HepG2 (cell line): ENCODE data around the gene AGRP. TPM values are rescaled to one million over a fixed set of nuclear protein-coding genes. Genes with fewer than 3 reads are reported as not detected.

Experiments
- AGO1 ChIP-seq: fragments of 200-400 bp; formaldehyde crosslinking; IDR thresholded peaks from 2 replicates; pipeline ENCODE4 v1.6.1; 2017; ENCODE audit warnings: mild to moderate bottlenecking, low read depth, low read length, moderate library complexity; ENCODE audit not compliant: poor library complexity, severe bottlenecking
- ATAD3A ChIP-seq: sonication (generic); formaldehyde crosslinking; IDR thresholded peaks from 2 replicates; pipeline ENCODE4 v1.4.0; 2020; ENCODE audit warnings: missing genetic modification reagents
- CREB3 ChIP-seq: sonication (generic); formaldehyde crosslinking; IDR thresholded peaks from 2 replicates; pipeline ENCODE4 v1.5.0; 2020; ENCODE audit warnings: missing genetic modification reagents
- ELF3 ChIP-seq: IDR thresholded peaks from 2 replicates; pipeline ENCODE4 v1.6.1; 2016; ENCODE audit warnings: missing genetic modification reagents, missing compliant biosample characterization
- MED8 ChIP-seq: sonication (generic); formaldehyde crosslinking; IDR thresholded peaks from 2 replicates; pipeline ENCODE4 v1.8.1; 2023; ENCODE audit warnings: mild to moderate bottlenecking, missing genetic modification reagents; ENCODE audit not compliant: insufficient replicate concordance
- NFE2 ChIP-seq: sonication (generic); formaldehyde crosslinking; IDR thresholded peaks from 2 replicates; pipeline ENCODE4 v1.4.0; 2020; ENCODE audit warnings: missing genetic modification reagents
- PRMT3 ChIP-seq: sonication (generic); formaldehyde crosslinking; IDR thresholded peaks from 2 replicates; pipeline ENCODE4 v1.8.1; 2022; ENCODE audit warnings: low read depth, mild to moderate bottlenecking, moderate library complexity, missing genetic modification reagents, borderline replicate concordance
- SPEN ChIP-seq: sonication (generic); formaldehyde crosslinking; IDR thresholded peaks from 2 replicates; pipeline ENCODE4 v1.5.1; 2020; ENCODE audit warnings: low read depth, mild to moderate bottlenecking, missing genetic modification reagents
- TCF7 ChIP-seq: sonication (generic); IDR thresholded peaks from 2 replicates; pipeline ENCODE4 v1.6.1; 2016; ENCODE audit warnings: antibody characterized with exemption, low read depth
- TOE1 ChIP-seq: sonication (generic); formaldehyde crosslinking; IDR thresholded peaks from 2 replicates; pipeline ENCODE4 v1.4.0; 2020; ENCODE audit warnings: mild to moderate bottlenecking, missing genetic modification reagents
- ZBTB3 ChIP-seq: sonication (generic); formaldehyde crosslinking; IDR thresholded peaks from 2 replicates; pipeline ENCODE4 v1.4.0; 2020; ENCODE audit warnings: low read depth, mild to moderate bottlenecking, moderate library complexity, missing genetic modification reagents, borderline replicate concordance
- ZBTB43 ChIP-seq: sonication (generic); formaldehyde crosslinking; conservative IDR thresholded peaks from 2 replicates; pipeline ENCODE4 v1.4.0; 2020; ENCODE audit warnings: missing genetic modification reagents
- ZNF256 ChIP-seq: sonication (generic); formaldehyde crosslinking; conservative IDR thresholded peaks from 2 replicates; pipeline ENCODE4 v1.4.0; 2020; ENCODE audit warnings: missing genetic modification reagents
- ZNF292 ChIP-seq: sonication (generic); formaldehyde crosslinking; IDR thresholded peaks from 2 replicates; pipeline ENCODE4 v1.8.1; 2022; ENCODE audit warnings: mild to moderate bottlenecking, low read depth, missing genetic modification reagents, borderline replicate concordance
- ZNF740 ChIP-seq: sonication (generic); formaldehyde crosslinking; IDR thresholded peaks from 2 replicates; pipeline ENCODE4 v1.4.0; 2020; ENCODE audit warnings: missing genetic modification reagents
- polyA plus RNA-seq, 8 experiments: library from polyadenylated mRNA; depleted of rRNA in 3 of 8; stranded (reverse) in 7 of 8; unstranded in 1 of 8; fragments of >200 nt; fragmentation: Illumina TruSeq in 4 of 8; extraction: Trizol in 4 of 8; gene quantifications; 2 replicates each; pipeline versions ENCODE4 v1.2.1 to v1.2.3, GENCODE V29; 2011 to 2016; ENCODE audit warnings: low read depth in 4 of 8, missing spikeins in 1 of 8, mixed read lengths in 1 of 8; ENCODE audit not compliant: insufficient read depth in 1 of 8
- total RNA-seq, 5 experiments: library from RNA; depleted of rRNA; stranded (reverse); fragments of >200 nt; fragmentation: Illumina TruSeq; extraction: Trizol; gene quantifications; 2 replicates each; pipeline ENCODE4 v1.2.3, GENCODE V29; 2016; ENCODE audit warnings: low read depth in 1 of 5
- TF ChIP-seq, protein P1 (sequence below): sonication (generic); formaldehyde crosslinking; IDR thresholded peaks from 2 replicates; pipeline ENCODE4 v1.5.0; 2020; ENCODE audit warnings: mild to moderate bottlenecking, missing genetic modification reagents
- TF ChIP-seq, protein P2 (sequence below): sonication (generic); formaldehyde crosslinking; IDR thresholded peaks from 2 replicates; pipeline ENCODE4 v1.8.1; 2023; ENCODE audit warnings: mild to moderate bottlenecking, missing genetic modification reagents
- TF ChIP-seq, protein P3 (sequence below): sonication (generic); formaldehyde crosslinking; conservative IDR thresholded peaks from 2 replicates; pipeline ENCODE4 v1.8.1; 2023; ENCODE audit warnings: missing genetic modification reagents

The AGRP gene
- total and polyA plus RNA-seq, 2 of the 13 experiments (the other 11 are each of a cell fraction or from before 2014, with no cell fraction given) = not detected

GRCh38 chr16:67480833-67481560 is 2.4 kb downstream of the AGRP start, which contains the start of gene ATP6V0D1 (continued):
- TF ChIP-seq, protein P1, sequence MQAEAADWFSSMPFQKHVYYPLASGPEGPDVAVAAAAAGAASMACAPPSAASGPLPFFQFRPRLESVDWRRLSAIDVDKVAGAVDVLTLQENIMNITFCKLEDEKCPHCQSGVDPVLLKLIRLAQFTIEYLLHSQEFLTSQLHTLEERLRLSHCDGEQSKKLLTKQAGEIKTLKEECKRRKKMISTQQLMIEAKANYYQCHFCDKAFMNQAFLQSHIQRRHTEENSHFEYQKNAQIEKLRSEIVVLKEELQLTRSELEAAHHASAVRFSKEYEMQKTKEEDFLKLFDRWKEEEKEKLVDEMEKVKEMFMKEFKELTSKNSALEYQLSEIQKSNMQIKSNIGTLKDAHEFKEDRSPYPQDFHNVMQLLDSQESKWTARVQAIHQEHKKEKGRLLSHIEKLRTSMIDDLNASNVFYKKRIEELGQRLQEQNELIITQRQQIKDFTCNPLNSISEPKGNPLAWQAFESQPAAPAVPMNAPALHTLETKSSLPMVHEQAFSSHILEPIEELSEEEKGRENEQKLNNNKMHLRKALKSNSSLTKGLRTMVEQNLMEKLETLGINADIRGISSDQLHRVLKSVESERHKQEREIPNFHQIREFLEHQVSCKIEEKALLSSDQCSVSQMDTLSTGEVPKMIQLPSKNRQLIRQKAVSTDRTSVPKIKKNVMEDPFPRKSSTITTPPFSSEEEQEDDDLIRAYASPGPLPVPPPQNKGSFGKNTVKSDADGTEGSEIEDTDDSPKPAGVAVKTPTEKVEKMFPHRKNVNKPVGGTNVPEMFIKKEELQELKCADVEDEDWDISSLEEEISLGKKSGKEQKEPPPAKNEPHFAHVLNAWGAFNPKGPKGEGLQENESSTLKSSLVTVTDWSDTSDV (CRISPR knock-in tag) = peak; percentile 66; the same call in 1 of the 2 replicates
- TF ChIP-seq PRMT3 (CRISPR knock-in tag) (no peak), ZNF740 (CRISPR knock-in tag) (peak; percentile 78), ZBTB3 (CRISPR knock-in tag) (no peak; the same call in 1 of the 2 replicates), AGO1 (peak; percentile 26), ZNF256 (CRISPR knock-in tag) (no peak), CREB3 (no peak), MED8 (CRISPR knock-in tag) (peak; percentile 58), ELF3 (peak; percentile 99), ZNF292 (CRISPR knock-in tag) (0 out of 2 replicates have a peak, but pooled peaks have one; percentile 41), TOE1 (peak; percentile 79; the same call in 1 of the 2 replicates), ZBTB43 (CRISPR knock-in tag) (no peak; the same call in 1 of the 2 replicates), NFE2 (CRISPR knock-in tag) (no peak), ATAD3A (CRISPR knock-in tag) (no peak), TCF7 (no peak), SPEN (peak; percentile 95)
- TF ChIP-seq, protein P2, sequence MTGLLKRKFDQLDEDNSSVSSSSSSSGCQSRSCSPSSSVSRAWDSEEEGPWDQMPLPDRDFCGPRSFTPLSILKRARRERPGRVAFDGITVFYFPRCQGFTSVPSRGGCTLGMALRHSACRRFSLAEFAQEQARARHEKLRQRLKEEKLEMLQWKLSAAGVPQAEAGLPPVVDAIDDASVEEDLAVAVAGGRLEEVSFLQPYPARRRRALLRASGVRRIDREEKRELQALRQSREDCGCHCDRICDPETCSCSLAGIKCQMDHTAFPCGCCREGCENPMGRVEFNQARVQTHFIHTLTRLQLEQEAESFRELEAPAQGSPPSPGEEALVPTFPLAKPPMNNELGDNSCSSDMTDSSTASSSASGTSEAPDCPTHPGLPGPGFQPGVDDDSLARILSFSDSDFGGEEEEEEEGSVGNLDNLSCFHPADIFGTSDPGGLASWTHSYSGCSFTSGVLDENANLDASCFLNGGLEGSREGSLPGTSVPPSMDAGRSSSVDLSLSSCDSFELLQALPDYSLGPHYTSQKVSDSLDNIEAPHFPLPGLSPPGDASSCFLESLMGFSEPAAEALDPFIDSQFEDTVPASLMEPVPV (CRISPR knock-in tag) = peak; percentile 98
- TF ChIP-seq, protein P3, sequence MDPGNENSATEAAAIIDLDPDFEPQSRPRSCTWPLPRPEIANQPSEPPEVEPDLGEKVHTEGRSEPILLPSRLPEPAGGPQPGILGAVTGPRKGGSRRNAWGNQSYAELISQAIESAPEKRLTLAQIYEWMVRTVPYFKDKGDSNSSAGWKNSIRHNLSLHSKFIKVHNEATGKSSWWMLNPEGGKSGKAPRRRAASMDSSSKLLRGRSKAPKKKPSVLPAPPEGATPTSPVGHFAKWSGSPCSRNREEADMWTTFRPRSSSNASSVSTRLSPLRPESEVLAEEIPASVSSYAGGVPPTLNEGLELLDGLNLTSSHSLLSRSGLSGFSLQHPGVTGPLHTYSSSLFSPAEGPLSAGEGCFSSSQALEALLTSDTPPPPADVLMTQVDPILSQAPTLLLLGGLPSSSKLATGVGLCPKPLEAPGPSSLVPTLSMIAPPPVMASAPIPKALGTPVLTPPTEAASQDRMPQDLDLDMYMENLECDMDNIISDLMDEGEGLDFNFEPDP (CRISPR knock-in tag) = peak; percentile 96; the same call in 1 of the 2 replicates
